ENCODE measurements around the gene YWHAG. TPM values are rescaled to one million over a fixed set of nuclear protein-coding genes. Genes with fewer than 3 reads are reported as not detected.
"Not testable (repeated sequence)": the region's sequence is repeated elsewhere in the genome, so short reads cannot be mapped to it uniquely, and the experiment has no call there.

YWHAG gene
- total and polyA plus RNA-seq, 8 donors, result 15.7 to 55.7 (median 33.9) TPM

GRCh38 chr7:76390092-76390491 is 31.3 kb upstream of the YWHAG start:
- FAIRE-seq, result no peak
- DNase-seq, result no peak
- 94 to 99% methylated on average over 13 of the region's 13 CpGs for WGBS, 2 donors
- Histone ChIP-seq H3K36me3 (no peaks in the 10 kb centered on the region), H3K27me3 (no peaks in the 10 kb centered on the region), H3K4me3 (no peak overlapping the region), H3K9me3 (no peaks in the 10 kb centered on the region), H3K27ac (no peak overlapping the region), H3K4me1 (peaks cover 5 to 7% (median 7%) of the 10 kb centered on the region in 3 donors)
- intact Hi-C loops (cut with DNase I), result no loop called here
- ATAC-seq, result no peak
- no peak for TF ChIP-seq CTCF (IDR thresholded peaks at IDR 0.05)

- H3K27ac ChIP-seq; H3K4me3 ChIP-seq; H3K4me1 ChIP-seq; intact Hi-C loops (cut with DNase I); ATAC-seq; FAIRE-seq; H3K9me3 ChIP-seq; H3K27me3 ChIP-seq; DNase-seq; H3K36me3 ChIP-seq: not testable (repeated sequence)
- 96 to 99% methylated on average over 6 of the region's 6 CpGs for WGBS, 2 donors
Observed at GRCh38 chr7:76387789-76388188, 29.0 kb upstream of the YWHAG start.

GRCh38 chr7:76386691-76387260 is 28.0 kb upstream of the YWHAG start:
- Histone ChIP-seq H3K4me1 (no peaks in the 10 kb centered on the region), H3K36me3 (no peaks in the 10 kb centered on the region), H3K27ac (no peak overlapping the region), H3K9me3 (no peaks in the 10 kb centered on the region), H3K4me3 (no peak overlapping the region), H3K27me3 (no peaks in the 10 kb centered on the region)
- FAIRE-seq (no peak), DNase-seq (no peak), ATAC-seq (no peak)
- no peak for TF ChIP-seq CTCF (IDR thresholded peaks at IDR 0.05)
- 90 to 92% methylated on average over 11 of the region's 11 CpGs for WGBS, 2 donors
- intact Hi-C loops (cut with DNase I), result no loop called here

- intact Hi-C loops (cut with DNase I), result no loop called here
- Histone ChIP-seq H3K4me3 (no peak overlapping the region), H3K4me1 (no peaks in the 10 kb centered on the region), H3K27ac (no peak overlapping the region), H3K9me3 (no peaks in the 10 kb centered on the region), H3K27me3 (no peaks in the 10 kb centered on the region), H3K36me3 (no peaks in the 10 kb centered on the region)
- FAIRE-seq (no peak), ATAC-seq (no peak), DNase-seq (no peak)
- no peak for TF ChIP-seq CTCF (IDR thresholded peaks at IDR 0.05)
- 80 to 83% methylated on average over 13 of the region's 13 CpGs for WGBS, 2 donors
Observed at GRCh38 chr7:76383089-76383944, 24.5 kb upstream of the YWHAG start.

GRCh38 chr7:76381814-76382213 is 23.0 kb upstream of the YWHAG start:
- intact Hi-C loops (cut with DNase I), result no loop called here
- H3K4me1 ChIP-seq, result no peaks in the 10 kb centered on the region
- no peak for TF ChIP-seq CTCF (IDR thresholded peaks at IDR 0.05)
- H3K27ac ChIP-seq, result no peak overlapping the region
- FAIRE-seq (no peak), DNase-seq (no peak), ATAC-seq (no peak)
- no peaks in the 10 kb centered on the region for H3K9me3 ChIP-seq
- no peak overlapping the region for H3K4me3 ChIP-seq
- H3K36me3 ChIP-seq, result no peaks in the 10 kb centered on the region
- H3K27me3 ChIP-seq, result no peaks in the 10 kb centered on the region
- 87 to 92% methylated on average over 7 of the region's 7 CpGs for WGBS, 2 donors

All from pancreas (tissue), 10 donors.